Peyer's patch (tissue), 4 donors: ENCODE data around the gene HADH. TPM values are rescaled to one million over a fixed set of nuclear protein-coding genes. Genes with fewer than 3 reads are reported as not detected.

Experiments used
- DNase-seq, 3 donors: peaks; one replicate each; pipeline ENCODE4 v3.0.0-alpha.2; 2017 to 2019
- H3K27ac ChIP-seq, 4 donors: fragments of 200-600 bp; sonication (generic); one replicate each; pipeline ENCODE4 v1.5.1; 2016 to 2019
- H3K27me3 ChIP-seq, 2 donors: fragments of 200-600 bp; sonication (generic); one replicate each; pipeline ENCODE4 v1.5.1; 2019
- H3K36me3 ChIP-seq, 3 donors: fragments of 200-600 bp; sonication (generic); one replicate each; pipeline ENCODE4 v1.5.1; 2016 to 2019
- H3K4me1 ChIP-seq, 4 donors: fragments of 200-600 bp; sonication (generic); one replicate each; pipeline ENCODE4 v1.5.1; 2016 to 2019
- H3K4me3 ChIP-seq, 4 donors: fragments of 200-600 bp; sonication (generic); 1 replicate in 3 of 4; 2 replicates in 1 of 4; pipeline ENCODE4 v1.5.1; 2016 to 2019; ENCODE audit warnings: mild to moderate bottlenecking in 1 of 4
- H3K9me3 ChIP-seq, 4 donors: fragments of 200-600 bp; sonication (generic); one replicate each; pipeline ENCODE4 v1.5.1; 2016 to 2019; ENCODE audit warnings: mild to moderate bottlenecking in 1 of 4
- POLR2A ChIP-seq, 2 donors: fragments of 450-650 bp; IDR thresholded peaks; one replicate each; pipeline ENCODE4 v1.5.1; 2017; ENCODE audit warnings: antibody characterized with exemption in 2 of 2, mild to moderate bottlenecking in 2 of 2, moderate library complexity in 2 of 2
- total RNA-seq, 4 donors: library from RNA; depleted of rRNA; stranded (reverse); fragments of >200 nt; gene quantifications; one replicate each; pipeline ENCODE4 v1.1.0, GENCODE V29; 2016
- TF ChIP-seq, protein P1 (sequence below), 6 experiments: fragments of 450-650 bp in 4 of 6; fragments of 200-600 bp in 2 of 6; sonication (generic) in 1 of 6; IDR thresholded peaks; one replicate each; pipeline ENCODE4 v1.5.1; 2017 to 2019; ENCODE audit warnings: antibody characterized with exemption in 6 of 6, mild to moderate bottlenecking in 3 of 6, moderate library complexity in 1 of 6

Gene HADH
- 100 to 1,000 TPM; 110 to 173 (median 131) TPM for total RNA-seq

DNA sequence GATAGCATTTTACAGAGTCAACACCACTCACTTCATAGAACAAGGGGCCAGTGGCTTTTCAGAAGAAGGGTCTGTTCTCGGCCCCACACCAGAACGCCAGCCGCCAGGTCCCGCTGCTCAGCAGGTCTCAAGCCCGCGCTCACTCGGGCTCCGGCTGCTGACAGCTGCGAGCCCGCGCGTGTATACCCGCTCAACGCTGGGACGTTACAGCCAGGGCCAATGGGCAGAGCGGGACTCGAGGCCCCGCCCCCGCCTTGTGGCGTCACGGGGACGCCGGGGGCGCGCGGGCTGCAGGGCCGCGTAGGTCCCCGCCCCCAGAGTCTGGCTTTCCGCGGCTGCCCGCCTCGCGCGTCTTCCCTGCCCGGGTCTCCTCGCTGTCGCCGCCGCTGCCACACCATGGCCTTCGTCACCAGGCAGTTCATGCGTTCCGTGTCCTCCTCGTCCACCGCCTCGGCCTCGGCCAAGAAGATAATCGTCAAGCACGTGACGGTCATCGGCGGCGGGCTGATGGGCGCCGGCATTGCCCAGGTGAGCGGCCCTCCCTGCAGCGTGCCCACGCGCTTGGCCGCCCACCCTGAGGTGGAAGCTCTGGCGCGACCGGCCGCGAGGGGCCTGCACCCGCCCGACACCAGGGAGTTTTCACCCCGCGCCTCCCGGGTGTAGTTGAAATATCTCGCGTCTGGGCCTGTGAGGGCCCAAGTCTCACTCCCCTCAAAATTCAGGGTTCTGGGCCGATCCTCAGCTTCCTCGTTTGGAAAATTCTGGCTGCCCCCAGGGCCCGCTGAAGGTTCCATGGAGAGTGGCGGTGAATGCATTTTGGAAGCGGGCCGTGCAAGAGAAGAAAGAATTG lies at the start of gene HADH:
HADH (plus strand) TSS at position 353 of the 850 bp plus-strand sequence; CDS start at position 397, 44 bp downstream.
- peak; percentile 95 to 97 (median 96) for DNase-seq
- Histone ChIP-seq H3K4me1 (peaks cover 0 to 51% (median 9%) of the 10 kb centered on the region in 4 donors), H3K36me3 (no peaks in the 10 kb centered on the region), H3K27me3 (no peaks in the 10 kb centered on the region), H3K27ac (peak within 1 kb of the TSS; percentile 79 to 90 (median 86)), H3K4me3 (peak within 1 kb of the TSS; percentile 72 to 92 (median 82)), H3K9me3 (no peaks in the 10 kb centered on the region)
- peak; percentile 94 to 96 for TF ChIP-seq POLR2A (IDR thresholded peaks at IDR 0.05)
- TF ChIP-seq, protein P1, sequence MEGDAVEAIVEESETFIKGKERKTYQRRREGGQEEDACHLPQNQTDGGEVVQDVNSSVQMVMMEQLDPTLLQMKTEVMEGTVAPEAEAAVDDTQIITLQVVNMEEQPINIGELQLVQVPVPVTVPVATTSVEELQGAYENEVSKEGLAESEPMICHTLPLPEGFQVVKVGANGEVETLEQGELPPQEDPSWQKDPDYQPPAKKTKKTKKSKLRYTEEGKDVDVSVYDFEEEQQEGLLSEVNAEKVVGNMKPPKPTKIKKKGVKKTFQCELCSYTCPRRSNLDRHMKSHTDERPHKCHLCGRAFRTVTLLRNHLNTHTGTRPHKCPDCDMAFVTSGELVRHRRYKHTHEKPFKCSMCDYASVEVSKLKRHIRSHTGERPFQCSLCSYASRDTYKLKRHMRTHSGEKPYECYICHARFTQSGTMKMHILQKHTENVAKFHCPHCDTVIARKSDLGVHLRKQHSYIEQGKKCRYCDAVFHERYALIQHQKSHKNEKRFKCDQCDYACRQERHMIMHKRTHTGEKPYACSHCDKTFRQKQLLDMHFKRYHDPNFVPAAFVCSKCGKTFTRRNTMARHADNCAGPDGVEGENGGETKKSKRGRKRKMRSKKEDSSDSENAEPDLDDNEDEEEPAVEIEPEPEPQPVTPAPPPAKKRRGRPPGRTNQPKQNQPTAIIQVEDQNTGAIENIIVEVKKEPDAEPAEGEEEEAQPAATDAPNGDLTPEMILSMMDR (IDR thresholded peaks at IDR 0.05) = no peak

DNA sequence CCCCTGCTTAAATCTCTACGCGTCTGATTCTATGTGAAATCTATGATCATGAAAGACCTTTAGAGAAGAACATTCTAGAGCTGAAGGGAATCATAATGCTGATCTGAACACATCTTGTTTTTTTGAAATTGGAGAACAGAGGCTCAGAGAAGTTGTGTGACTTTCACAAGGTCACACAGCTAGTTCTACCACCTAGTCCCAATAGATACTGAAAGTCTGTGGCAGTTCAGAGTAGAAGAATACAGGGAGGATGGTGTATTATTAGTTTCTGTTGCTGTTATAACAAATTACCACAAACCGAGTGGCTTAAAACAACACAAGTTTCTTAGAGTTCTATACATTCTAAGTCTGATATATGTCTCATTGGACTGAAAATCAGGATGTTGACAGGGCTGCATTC lies 43.9 kb upstream of the HADH start:
- Histone ChIP-seq H3K9me3 (no peaks in the 10 kb centered on the region), H3K27ac (no peak overlapping the region), H3K4me3 (no peak overlapping the region), H3K27me3 (no peaks in the 10 kb centered on the region), H3K36me3 (peaks cover 0 to 28% (median 0%) of the 10 kb centered on the region in 3 donors), H3K4me1 (no peaks in the 10 kb centered on the region)
- no peak for DNase-seq
- TF ChIP-seq POLR2A (IDR thresholded peaks at IDR 0.05) = no peak
- TF ChIP-seq, protein P1 (IDR thresholded peaks at IDR 0.05) = no peak

DNA sequence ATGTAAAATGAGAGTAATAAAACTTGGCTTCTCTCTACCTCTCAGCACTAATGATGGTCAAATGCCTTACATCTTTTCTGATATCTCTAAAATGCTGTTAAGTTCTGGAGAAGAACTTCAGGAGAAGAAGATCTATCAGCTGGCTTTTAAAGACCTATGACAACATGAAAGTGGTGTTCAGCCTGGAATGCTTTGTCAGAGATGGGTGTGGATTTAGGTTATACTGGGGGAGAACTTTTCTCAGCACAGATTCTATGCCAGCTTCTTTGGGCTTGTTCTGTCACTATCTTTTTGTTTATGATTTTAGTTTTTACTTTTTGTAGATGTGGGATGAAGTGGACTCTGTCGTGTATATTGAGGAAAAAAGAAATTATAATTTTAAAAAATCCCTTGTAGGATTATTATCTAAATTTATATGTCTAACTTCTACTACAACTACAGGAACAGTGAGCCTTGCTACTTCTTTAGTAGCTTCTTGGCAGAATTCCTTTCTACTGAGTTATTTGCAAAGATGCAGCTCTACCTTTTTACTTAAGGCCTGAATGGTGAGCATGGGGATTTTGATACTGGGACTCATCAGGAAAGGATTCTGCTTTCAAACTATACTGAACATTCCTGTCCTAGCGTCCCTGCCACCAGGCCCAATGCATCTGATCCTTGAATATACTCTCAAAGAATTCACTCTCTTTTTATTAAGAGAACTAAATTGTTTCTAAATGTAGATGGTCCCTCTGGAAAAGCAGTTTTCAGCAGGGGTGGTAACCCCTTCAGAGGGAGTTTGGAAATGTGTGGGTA lies 38.7 kb upstream of the HADH start:
- H3K36me3 ChIP-seq = peaks cover 0 to 31% (median 0%) of the 10 kb centered on the region in 3 donors
- no peak for DNase-seq
- H3K4me3 ChIP-seq = no peak overlapping the region
- H3K27me3 ChIP-seq = no peaks in the 10 kb centered on the region
- no peaks in the 10 kb centered on the region for H3K4me1 ChIP-seq
- H3K27ac ChIP-seq = no peak overlapping the region
- TF ChIP-seq POLR2A (IDR thresholded peaks at IDR 0.05) = no peak
- TF ChIP-seq, protein P1 (IDR thresholded peaks at IDR 0.05) = no peak
- H3K9me3 ChIP-seq = no peaks in the 10 kb centered on the region

DNA sequence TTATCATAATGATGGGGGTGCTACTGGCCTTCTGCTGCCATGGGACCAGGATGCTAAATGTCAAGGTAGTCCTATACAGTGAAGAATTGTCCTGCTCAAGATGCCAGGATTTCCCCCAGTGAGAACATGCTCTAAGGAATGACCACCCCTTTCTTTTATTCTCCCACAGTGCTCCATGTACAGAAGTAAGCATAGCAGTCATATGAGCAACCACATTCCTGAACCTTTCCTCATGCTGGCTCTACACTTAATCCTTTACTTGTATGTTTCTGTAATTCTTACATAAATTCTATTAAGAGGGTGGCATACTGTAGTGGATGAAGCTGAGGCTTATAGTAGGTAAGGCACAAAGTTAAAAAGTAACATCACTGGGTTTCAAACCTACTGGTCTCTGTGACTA lies 38.1 kb upstream of the HADH start:
- H3K27me3 ChIP-seq = no peaks in the 10 kb centered on the region
- no peak overlapping the region for H3K27ac ChIP-seq
- no peaks in the 10 kb centered on the region for H3K4me1 ChIP-seq
- peaks cover 0 to 3% (median under 1%) of the 10 kb centered on the region in 4 donors for H3K9me3 ChIP-seq
- peaks cover 0 to 31% (median 0%) of the 10 kb centered on the region in 3 donors for H3K36me3 ChIP-seq
- DNase-seq = no peak
- TF ChIP-seq, protein P1 (IDR thresholded peaks at IDR 0.05) = no peak
- no peak for TF ChIP-seq POLR2A (IDR thresholded peaks at IDR 0.05)
- H3K4me3 ChIP-seq = no peak overlapping the region

DNA sequence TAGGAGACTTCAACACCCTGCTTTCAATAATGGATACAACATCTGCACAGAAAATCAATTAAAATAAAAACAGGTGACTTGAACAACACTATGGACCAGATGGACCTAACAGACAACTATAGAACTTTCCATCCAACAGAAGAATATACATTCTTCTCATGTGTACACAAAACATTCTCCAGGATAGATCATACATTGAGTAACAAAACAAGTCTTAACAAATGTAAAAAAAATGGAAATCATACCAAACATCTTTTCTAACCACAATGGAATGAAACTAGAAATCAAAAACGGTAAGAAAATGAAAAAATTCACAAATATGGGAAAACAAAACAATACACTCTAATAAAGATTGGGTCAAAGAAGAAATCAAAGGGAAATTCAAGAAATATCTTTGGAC lies 33.7 kb upstream of the HADH start:
- no peak for TF ChIP-seq POLR2A (IDR thresholded peaks at IDR 0.05)
- TF ChIP-seq, protein P1 (IDR thresholded peaks at IDR 0.05) = no peak
- Histone ChIP-seq H3K27ac (no peak overlapping the region), H3K4me1 (no peaks in the 10 kb centered on the region), H3K9me3 (peaks cover 0 to 8% (median 3%) of the 10 kb centered on the region in 4 donors), H3K4me3 (no peak overlapping the region), H3K36me3 (peaks cover 0 to 3% (median 0%) of the 10 kb centered on the region in 3 donors), H3K27me3 (no peaks in the 10 kb centered on the region)
- no peak for DNase-seq
